GM18951 (cell line): ENCODE measurements around the gene TSGA10.

Experiments
- POLR2A ChIP-seq: IDR thresholded peaks from 4 replicates; pipeline ENCODE4 v1.6.1; 2011; ENCODE audit warnings: mild to moderate bottlenecking; ENCODE audit not compliant: insufficient read length, insufficient read depth; ENCODE audit errors: extremely low read depth
- in situ Hi-C: fragments of 300-500 bp; cut with MboI; formaldehyde crosslinking; loops from one replicate; pipeline ENCODE4 v1.12.0; 2022; ENCODE audit warnings: low sequenced_read_pairs, mixed read lengths, inconsistent platforms; ENCODE audit not compliant: unreplicated experiment

The TSGA10 gene, protein sequence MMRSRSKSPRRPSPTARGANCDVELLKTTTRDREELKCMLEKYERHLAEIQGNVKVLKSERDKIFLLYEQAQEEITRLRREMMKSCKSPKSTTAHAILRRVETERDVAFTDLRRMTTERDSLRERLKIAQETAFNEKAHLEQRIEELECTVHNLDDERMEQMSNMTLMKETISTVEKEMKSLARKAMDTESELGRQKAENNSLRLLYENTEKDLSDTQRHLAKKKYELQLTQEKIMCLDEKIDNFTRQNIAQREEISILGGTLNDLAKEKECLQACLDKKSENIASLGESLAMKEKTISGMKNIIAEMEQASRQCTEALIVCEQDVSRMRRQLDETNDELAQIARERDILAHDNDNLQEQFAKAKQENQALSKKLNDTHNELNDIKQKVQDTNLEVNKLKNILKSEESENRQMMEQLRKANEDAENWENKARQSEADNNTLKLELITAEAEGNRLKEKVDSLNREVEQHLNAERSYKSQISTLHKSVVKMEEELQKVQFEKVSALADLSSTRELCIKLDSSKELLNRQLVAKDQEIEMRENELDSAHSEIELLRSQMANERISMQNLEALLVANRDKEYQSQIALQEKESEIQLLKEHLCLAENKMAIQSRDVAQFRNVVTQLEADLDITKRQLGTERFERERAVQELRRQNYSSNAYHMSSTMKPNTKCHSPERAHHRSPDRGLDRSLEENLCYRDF

GRCh38 chr2:99154643-99155536 is at the start of gene TSGA10, which contains the start of gene LIPT1:
TSGA10 (minus strand) TSS chr2:99154942; CDS start chr2:99109439, 45,503 bp downstream.
LIPT1 (plus strand) TSS chr2:99154967; CDS start chr2:99161958, 6,991 bp downstream.
- in situ Hi-C loops, result no loop called here

GRCh38 chr2:99201959-99202678 is 47.4 kb upstream of the TSGA10 start:
- no peak for TF ChIP-seq POLR2A
- in situ Hi-C loops, result no loop called here

More at GRCh38 chr2:99154643-99155536, at the start of gene TSGA10, which contains the start of gene LIPT1:
- peak; percentile 89 for TF ChIP-seq POLR2A

DNA sequence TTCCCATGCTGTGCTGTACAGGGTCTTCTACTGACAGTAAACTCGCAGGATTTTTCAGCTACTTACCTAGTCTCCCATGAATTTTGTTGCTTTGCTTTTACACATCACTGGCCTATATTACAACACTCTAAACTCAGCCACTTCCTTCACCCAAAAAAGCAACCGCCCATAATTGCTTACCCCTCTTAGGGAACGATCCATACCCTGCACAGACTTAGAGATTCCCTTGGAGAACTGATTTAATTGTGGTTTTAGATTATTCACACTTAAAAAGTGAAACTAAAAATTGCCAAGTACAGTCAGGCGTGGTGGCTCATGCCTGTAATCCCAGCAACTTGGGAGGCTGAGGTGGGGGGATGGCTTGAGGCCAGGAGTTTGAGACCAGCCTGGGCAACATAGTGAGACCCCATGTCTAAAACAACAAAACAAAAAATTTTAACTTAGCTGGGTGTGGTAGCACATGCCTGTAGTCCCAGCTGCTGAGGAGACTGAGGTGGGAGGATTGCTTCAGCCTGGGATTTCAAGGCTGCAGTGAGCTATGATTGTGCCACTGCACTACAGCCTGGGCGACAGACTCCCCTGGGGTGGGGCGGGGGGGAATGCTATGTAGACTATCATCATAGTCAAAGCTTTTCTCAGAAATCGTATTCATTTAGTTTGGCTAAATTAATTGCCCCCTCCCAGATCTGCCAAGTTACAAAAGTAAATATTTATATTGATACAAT is 45.5 kb upstream of the TSGA10 start:
- in situ Hi-C loops, result no loop called here
- no peak for TF ChIP-seq POLR2A

DNA sequence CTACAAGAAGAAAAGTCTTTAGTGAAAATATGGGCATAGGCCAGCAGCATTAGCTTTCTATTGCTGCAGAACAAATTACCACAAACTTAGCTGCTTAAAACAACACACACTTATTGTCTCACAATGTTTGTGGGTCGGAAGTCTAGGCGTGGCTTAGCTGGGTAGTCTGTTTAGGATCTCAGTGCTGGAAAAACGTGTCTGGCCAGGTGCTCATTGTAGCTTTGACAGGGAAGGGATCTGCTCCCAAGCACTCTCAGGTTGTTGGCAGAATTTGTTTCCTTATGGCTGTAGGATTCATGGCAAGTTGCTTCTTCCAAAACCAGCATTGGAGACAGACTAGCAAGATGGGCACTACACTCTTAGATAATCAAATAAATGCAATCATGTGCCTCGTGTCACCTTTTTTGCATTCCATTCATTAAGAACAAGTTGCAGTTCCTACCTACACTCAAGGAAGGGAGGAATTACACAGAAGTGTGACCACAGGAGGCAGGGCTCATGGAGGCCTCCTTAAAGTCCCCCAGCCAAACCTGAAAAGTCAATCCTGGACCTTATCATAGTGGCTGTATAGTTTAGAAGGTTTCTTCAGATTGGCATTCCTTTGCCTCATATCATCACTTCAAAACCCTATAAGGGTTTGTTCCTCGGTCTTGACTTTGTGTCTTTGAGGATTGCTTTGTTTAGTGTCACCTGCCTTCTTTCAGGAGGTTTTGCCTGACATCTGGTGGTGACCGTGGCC is 43.5 kb upstream of the TSGA10 start:
- in situ Hi-C loops, result loop anchor here (25.0 kb wide), 1 partner anchor 289 kb away; the partner anchor contains the start of gene REV1
- TF ChIP-seq POLR2A, result no peak

GRCh38 chr2:99192364-99192763 is 37.6 kb upstream of the TSGA10 start:
- in situ Hi-C loops, result loop anchor here (25.0 kb wide), 1 partner anchor 295 kb away; the partner anchor contains the start of gene REV1

DNA sequence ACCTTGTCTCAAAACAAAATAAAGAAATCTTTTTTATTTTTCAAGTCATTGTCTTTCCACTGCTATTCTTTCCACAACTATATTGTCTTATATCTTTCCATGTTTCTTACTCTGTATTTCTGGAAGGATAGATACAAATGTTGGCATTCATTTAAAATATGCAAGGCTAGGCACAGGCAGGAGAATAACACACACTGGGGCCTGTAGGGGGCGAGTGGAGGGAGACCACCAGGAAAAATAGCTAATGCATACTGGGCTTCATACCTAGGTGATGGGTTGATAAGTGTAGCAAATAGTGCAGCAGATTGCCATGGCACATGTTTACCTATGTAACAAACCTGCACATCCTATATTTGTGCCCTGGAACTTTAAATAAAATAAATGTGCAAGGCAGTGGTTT is 35.8 kb upstream of the TSGA10 start:
- no peak for TF ChIP-seq POLR2A
- in situ Hi-C loops, result loop anchor here (25.0 kb wide), 1 partner anchor 297 kb away; the partner anchor contains the start of gene REV1

- in situ Hi-C loops, result loop anchor here (25.0 kb wide), 1 partner anchor 299 kb away; the partner anchor contains the start of gene REV1
- TF ChIP-seq POLR2A, result no peak
These were observed 33.6 kb upstream of the TSGA10 start for GRCh38 chr2:99188357-99188756.

DNA sequence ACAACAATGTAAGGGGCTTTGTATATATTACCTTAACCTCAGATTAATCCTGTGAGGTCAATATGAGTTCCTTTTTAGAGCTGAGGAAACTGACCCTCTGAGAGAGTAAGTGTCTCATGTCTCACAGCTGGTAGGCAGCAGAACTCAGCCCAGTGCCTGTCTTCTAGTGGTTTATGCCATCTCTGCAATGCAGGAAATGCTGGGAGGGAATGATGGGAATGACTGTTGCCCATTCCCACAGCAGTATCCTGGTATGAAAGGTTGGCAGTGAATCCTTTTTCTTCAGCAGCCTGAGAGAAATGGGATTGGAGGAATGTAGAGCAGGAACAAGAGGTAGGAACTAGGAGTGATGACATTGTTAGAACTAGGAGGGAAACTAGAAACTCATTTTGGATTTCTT is 32.3 kb upstream of the TSGA10 start:
- in situ Hi-C loops, result loop anchor here (25.0 kb wide), 1 partner anchor 300 kb away; the partner anchor contains the start of gene REV1

DNA sequence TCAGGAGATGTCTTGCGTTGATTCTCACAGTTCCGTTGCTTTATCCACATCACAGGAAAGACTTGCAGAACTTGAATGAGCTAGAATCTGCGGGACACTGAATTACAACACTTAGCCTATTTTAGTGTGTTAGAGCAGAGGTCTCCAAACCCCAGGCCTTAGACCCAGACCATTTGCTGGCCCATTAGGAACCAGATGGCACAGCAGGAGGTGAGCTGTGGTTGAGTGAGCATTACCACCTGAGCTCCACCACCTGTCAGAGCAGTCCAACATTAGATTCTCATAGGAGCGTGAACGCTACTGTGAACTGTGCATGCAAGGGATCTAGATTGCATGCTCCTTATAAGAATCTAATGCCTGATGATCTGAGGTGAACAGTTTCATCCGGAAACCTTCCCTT is 30.1 kb upstream of the TSGA10 start:
- in situ Hi-C loops, result loop anchor here (25.0 kb wide), 1 partner anchor 302 kb away; the partner anchor contains the start of gene REV1

More for the DNA sequence above, 32.3 kb upstream of the TSGA10 start:
- no peak for TF ChIP-seq POLR2A

DNA sequence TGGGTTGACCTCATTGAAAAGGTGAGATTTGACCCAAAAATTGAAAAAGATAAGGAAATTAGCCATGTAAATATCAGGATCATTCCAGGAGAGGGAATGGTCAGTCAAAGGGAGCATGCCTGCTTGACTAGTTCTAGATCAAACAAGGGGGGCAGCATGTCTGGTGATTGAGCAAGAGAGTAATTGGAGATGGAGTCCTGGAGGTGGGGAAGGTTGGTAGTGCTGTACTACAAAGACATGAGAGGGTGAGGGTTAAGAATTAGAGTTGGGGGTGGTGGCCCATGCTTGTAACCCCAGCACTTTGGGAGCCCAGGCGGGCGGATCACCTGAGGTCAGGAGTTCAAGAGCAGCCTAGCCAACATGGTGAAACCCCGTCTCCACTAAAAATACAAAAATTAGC is 28.3 kb upstream of the TSGA10 start:
- in situ Hi-C loops, result loop anchor here (25.0 kb wide), 1 partner anchor 304 kb away; the partner anchor contains the start of gene REV1
- no peak for TF ChIP-seq POLR2A

More for the DNA sequence above, 30.1 kb upstream of the TSGA10 start:
- TF ChIP-seq POLR2A, result no peak

GRCh38 chr2:99181624-99182000 is 26.9 kb upstream of the TSGA10 start:
- TF ChIP-seq POLR2A, result no peak
- in situ Hi-C loops, result loop anchor here (25.0 kb wide), 1 partner anchor 306 kb away; the partner anchor contains the start of gene REV1
